Measurements from ENCODE around the gene THRB.

The THRB gene

GRCh38 chr3:24487325-24488262, 7.1 kb downstream of the THRB start:
- no peak for DNase-seq (ENCODE audit: low read depth in 2 of 2)

GRCh38 chr3:24485511-24485910, 9.1 kb downstream of the THRB start:
- DNase-seq (ENCODE audit: low read depth in 2 of 2), result no peak

GRCh38 chr3:24483873-24484272, 10.8 kb downstream of the THRB start:
- DNase-seq (ENCODE audit: low read depth in 2 of 2), result no peak

- no peak for DNase-seq (ENCODE audit: low read depth in 2 of 2)
These were observed 12.4 kb downstream of the THRB start for GRCh38 chr3:24482096-24482705.

- DNase-seq (ENCODE audit: low read depth in 2 of 2), result no peak
These were observed 13.5 kb downstream of the THRB start for GRCh38 chr3:24481193-24481592.

- no peak for DNase-seq (ENCODE audit: low read depth in 2 of 2)
These were observed 14.2 kb downstream of the THRB start for GRCh38 chr3:24480497-24480896.

- DNase-seq (ENCODE audit: low read depth in 2 of 2), result no peak
These were observed 14.8 kb downstream of the THRB start for GRCh38 chr3:24479816-24480215.

GRCh38 chr3:24476871-24477656, 17.6 kb downstream of the THRB start:
- DNase-seq (ENCODE audit: low read depth in 2 of 2), result no peak

- no peak for DNase-seq (ENCODE audit: low read depth in 2 of 2)
These were observed 18.7 kb downstream of the THRB start for GRCh38 chr3:24475925-24476324.

GRCh38 chr3:24474862-24475261, 19.8 kb downstream of the THRB start:
- no peak for DNase-seq (ENCODE audit: low read depth in 2 of 2)

- no peak for DNase-seq (ENCODE audit: low read depth in 2 of 2)
These were observed 22.3 kb downstream of the THRB start for GRCh38 chr3:24472358-24472757.

GRCh38 chr3:24471486-24471885, 23.2 kb downstream of the THRB start:
- DNase-seq (ENCODE audit: low read depth in 2 of 2), result no peak

- DNase-seq (ENCODE audit: low read depth in 2 of 2), result no peak
These were observed 24.4 kb downstream of the THRB start for GRCh38 chr3:24470277-24470676.

- no peak for DNase-seq (ENCODE audit: low read depth in 2 of 2)
These were observed 30.3 kb downstream of the THRB start for GRCh38 chr3:24464389-24464788.

GRCh38 chr3:24462737-24463136, 31.9 kb downstream of the THRB start:
- DNase-seq (ENCODE audit: low read depth in 2 of 2), result no peak

- no peak for DNase-seq (ENCODE audit: low read depth in 2 of 2)
These were observed 33.7 kb downstream of the THRB start for GRCh38 chr3:24460974-24461373.

- DNase-seq (ENCODE audit: low read depth in 2 of 2), result no peak
These were observed 36.9 kb downstream of the THRB start for GRCh38 chr3:24457719-24458118.

GRCh38 chr3:24454856-24455255, 39.8 kb downstream of the THRB start:
- no peak for DNase-seq (ENCODE audit: low read depth in 2 of 2)

- no peak for DNase-seq (ENCODE audit: low read depth in 2 of 2)
These were observed 40.3 kb downstream of the THRB start for GRCh38 chr3:24454393-24454792.

GRCh38 chr3:24451461-24452099, 43.1 kb downstream of the THRB start:
- DNase-seq (ENCODE audit: low read depth in 2 of 2), result no peak

GRCh38 chr3:24450160-24450907, 44.3 kb downstream of the THRB start:
- DNase-seq (ENCODE audit: low read depth in 2 of 2), result no peak

All from stimulated activated CD8-positive, alpha-beta memory T cell treated with anti-CD3 and anti-CD28 coated beads, Interleukin-2, amount 100 ng/mL, for 1 hour (primary cell).